ENCODE data around the gene APOF.
"Not testable (repeated sequence)": the region's sequence is repeated elsewhere in the genome, so short reads cannot be mapped to it uniquely, and the experiment has no call there.

Gene APOF

GRCh38 chr12:56341616-56342015 is 21.0 kb downstream of the APOF start:
- Histone ChIP-seq H3K36me3 (ENCODE audit: control insufficient read depth, insufficient read depth, low read length) (peaks cover 40% of the 10 kb centered on the region), H3K27ac (ENCODE audit: low read depth, low read length, severe bottlenecking) (no peak overlapping the region), H3K4me3 (ENCODE audit: extremely low read depth, insufficient read depth, low read length, poor library complexity, severe bottlenecking) (no peak overlapping the region), H3K9me3 (ENCODE audit: control insufficient read depth, low read length) (no peaks in the 10 kb centered on the region), H3K4me1 (ENCODE audit: control insufficient read depth, insufficient read depth, low read length, poor library complexity, severe bottlenecking) (no peaks in the 10 kb centered on the region)
- WGBS, 2 experiments (ENCODE audit: insufficient coverage in 2 of 2) = no CpG with 5 or more reads among the region's 1 CpG

- Histone ChIP-seq H3K9me3 (ENCODE audit: control insufficient read depth, low read length) (no peaks in the 10 kb centered on the region), H3K4me1 (ENCODE audit: control insufficient read depth, insufficient read depth, low read length, poor library complexity, severe bottlenecking) (no peaks in the 10 kb centered on the region), H3K4me3 (ENCODE audit: extremely low read depth, insufficient read depth, low read length, poor library complexity, severe bottlenecking) (no peak overlapping the region), H3K36me3 (ENCODE audit: control insufficient read depth, insufficient read depth, low read length) (peaks cover 25% of the 10 kb centered on the region), H3K27ac (ENCODE audit: low read depth, low read length, severe bottlenecking) (no peak overlapping the region)
- 83 to 100% methylated on average over 1 of the region's 1 CpG for WGBS, 2 experiments (ENCODE audit: insufficient coverage in 2 of 2)
Measured at GRCh38 chr12:56339158-56339422, 23.6 kb downstream of the APOF start.

- Histone ChIP-seq H3K9me3 (ENCODE audit: control insufficient read depth, low read length) (no peaks in the 10 kb centered on the region), H3K4me3 (ENCODE audit: extremely low read depth, insufficient read depth, low read length, poor library complexity, severe bottlenecking) (no peak within 1 kb of the TSS), H3K27ac (ENCODE audit: low read depth, low read length, severe bottlenecking) (no peak within 1 kb of the TSS), H3K4me1 (ENCODE audit: control insufficient read depth, insufficient read depth, low read length, poor library complexity, severe bottlenecking) (no peaks in the 10 kb centered on the region), H3K36me3 (ENCODE audit: control insufficient read depth, insufficient read depth, low read length) (peaks cover 20% of the 10 kb centered on the region)
- 38 to 44% methylated on average over 4 to 6 of the region's 9 CpGs for WGBS, 2 experiments (ENCODE audit: insufficient coverage in 2 of 2)
Measured at GRCh38 chr12:56338308-56339157, 24.1 kb downstream of the APOF start, which contains the start of gene IL23A. Gene IL23A, plus strand, starts transcription at chr12:56338884. Its CDS starts 161 bp downstream, at chr12:56339045.

- 89 to 91% methylated on average over 6 to 7 of the region's 8 CpGs for WGBS, 2 experiments (ENCODE audit: insufficient coverage in 2 of 2)
- peaks cover 13% of the 10 kb centered on the region for H3K36me3 ChIP-seq (ENCODE audit: control insufficient read depth, insufficient read depth, low read length)
- H3K4me1 ChIP-seq (ENCODE audit: control insufficient read depth, insufficient read depth, low read length, poor library complexity, severe bottlenecking) = peaks cover 6% of the 10 kb centered on the region
- H3K9me3 ChIP-seq (ENCODE audit: control insufficient read depth, low read length) = no peaks in the 10 kb centered on the region
- H3K27ac ChIP-seq (ENCODE audit: low read depth, low read length, severe bottlenecking) = no peak overlapping the region
- H3K4me3 ChIP-seq (ENCODE audit: extremely low read depth, insufficient read depth, low read length, poor library complexity, severe bottlenecking) = no peak overlapping the region
Measured at GRCh38 chr12:56337753-56338251, 24.9 kb downstream of the APOF start.

- H3K4me3 ChIP-seq (ENCODE audit: extremely low read depth, insufficient read depth, low read length, poor library complexity, severe bottlenecking) = no peak overlapping the region
- no peak overlapping the region for H3K27ac ChIP-seq (ENCODE audit: low read depth, low read length, severe bottlenecking)
- H3K36me3 ChIP-seq (ENCODE audit: control insufficient read depth, insufficient read depth, low read length) = peaks cover 6% of the 10 kb centered on the region
- H3K9me3 ChIP-seq (ENCODE audit: control insufficient read depth, low read length) = no peaks in the 10 kb centered on the region
- WGBS, 2 experiments (ENCODE audit: insufficient coverage in 2 of 2) = 90 to 100% methylated on average over 6 of the region's 9 CpGs
- peaks cover 7% of the 10 kb centered on the region for H3K4me1 ChIP-seq (ENCODE audit: control insufficient read depth, insufficient read depth, low read length, poor library complexity, severe bottlenecking)
Measured at GRCh38 chr12:56336361-56337167, 26.1 kb downstream of the APOF start.

GRCh38 chr12:56335527-56335926 is 27.1 kb downstream of the APOF start:
- WGBS, 2 experiments (ENCODE audit: insufficient coverage in 2 of 2) = 88 to 95% methylated on average over 4 to 5 of the region's 8 CpGs
- H3K36me3 ChIP-seq (ENCODE audit: control insufficient read depth, insufficient read depth, low read length) = not testable (repeated sequence)

GRCh38 chr12:56334490-56334793 is 28.2 kb downstream of the APOF start:
- Histone ChIP-seq H3K36me3 (ENCODE audit: control insufficient read depth, insufficient read depth, low read length) (no peaks in the 10 kb centered on the region), H3K4me1 (ENCODE audit: control insufficient read depth, insufficient read depth, low read length, poor library complexity, severe bottlenecking) (peaks cover 7% of the 10 kb centered on the region), H3K9me3 (ENCODE audit: control insufficient read depth, low read length) (no peaks in the 10 kb centered on the region), H3K4me3 (ENCODE audit: extremely low read depth, insufficient read depth, low read length, poor library complexity, severe bottlenecking) (peak overlapping the region; percentile 61), H3K27ac (ENCODE audit: low read depth, low read length, severe bottlenecking) (peak overlapping the region; percentile 89)
- WGBS, 2 experiments (ENCODE audit: insufficient coverage in 2 of 2) = 43 to 50% methylated on average over 2 of the region's 6 CpGs

More at GRCh38 chr12:56335527-56335926, 27.1 kb downstream of the APOF start:
- not testable (repeated sequence) for H3K4me1 ChIP-seq (ENCODE audit: control insufficient read depth, insufficient read depth, low read length, poor library complexity, severe bottlenecking); H3K9me3 ChIP-seq (ENCODE audit: control insufficient read depth, low read length); H3K4me3 ChIP-seq (ENCODE audit: extremely low read depth, insufficient read depth, low read length, poor library complexity, severe bottlenecking); H3K27ac ChIP-seq (ENCODE audit: low read depth, low read length, severe bottlenecking)

- H3K27ac ChIP-seq (ENCODE audit: low read depth, low read length, severe bottlenecking) = peak within 1 kb of the TSS; percentile 89
- H3K9me3 ChIP-seq (ENCODE audit: control insufficient read depth, low read length) = no peaks in the 10 kb centered on the region
- peak within 1 kb of the TSS; percentile 61 for H3K4me3 ChIP-seq (ENCODE audit: extremely low read depth, insufficient read depth, low read length, poor library complexity, severe bottlenecking)
- H3K4me1 ChIP-seq (ENCODE audit: control insufficient read depth, insufficient read depth, low read length, poor library complexity, severe bottlenecking) = peaks cover 7% of the 10 kb centered on the region
- 1% methylated on average over 28 to 31 of the region's 45 CpGs for WGBS, 2 experiments (ENCODE audit: insufficient coverage in 2 of 2)
- no peaks in the 10 kb centered on the region for H3K36me3 ChIP-seq (ENCODE audit: control insufficient read depth, insufficient read depth, low read length)
Measured at GRCh38 chr12:56333679-56334489, 28.8 kb downstream of the APOF start, which contains the start of gene PAN2. Gene PAN2, minus strand, starts transcription at chr12:56334000. Its CDS starts 906 bp downstream, at chr12:56333094.

- Histone ChIP-seq H3K9me3 (ENCODE audit: control insufficient read depth, low read length) (no peaks in the 10 kb centered on the region), H3K36me3 (ENCODE audit: control insufficient read depth, insufficient read depth, low read length) (peaks cover 2% of the 10 kb centered on the region), H3K4me3 (ENCODE audit: extremely low read depth, insufficient read depth, low read length, poor library complexity, severe bottlenecking) (peak overlapping the region; percentile 61), H3K27ac (ENCODE audit: low read depth, low read length, severe bottlenecking) (peak overlapping the region; percentile 89), H3K4me1 (ENCODE audit: control insufficient read depth, insufficient read depth, low read length, poor library complexity, severe bottlenecking) (peaks cover 7% of the 10 kb centered on the region)
- WGBS, 2 experiments (ENCODE audit: insufficient coverage in 2 of 2) = 0% methylated on average over 2 of the region's 8 CpGs; no CpG with 5 or more reads in 1 of the 2 experiments
Measured at GRCh38 chr12:56333197-56333678, 29.4 kb downstream of the APOF start.

- H3K4me3 ChIP-seq (ENCODE audit: extremely low read depth, insufficient read depth, low read length, poor library complexity, severe bottlenecking) = peak overlapping the region; percentile 61
- H3K27ac ChIP-seq (ENCODE audit: low read depth, low read length, severe bottlenecking) = no peak overlapping the region
- H3K36me3 ChIP-seq (ENCODE audit: control insufficient read depth, insufficient read depth, low read length) = peaks cover 7% of the 10 kb centered on the region
- no peaks in the 10 kb centered on the region for H3K9me3 ChIP-seq (ENCODE audit: control insufficient read depth, low read length)
- H3K4me1 ChIP-seq (ENCODE audit: control insufficient read depth, insufficient read depth, low read length, poor library complexity, severe bottlenecking) = peaks cover 7% of the 10 kb centered on the region
- WGBS, 2 experiments (ENCODE audit: insufficient coverage in 2 of 2) = 96 to 97% methylated on average over 6 to 8 of the region's 11 CpGs
Measured at GRCh38 chr12:56332512-56333196, 30.0 kb downstream of the APOF start.

Measured in mesodermal cell (in vitro differentiated cells).